Effector CD8-positive, alpha-beta T cell (primary cell): ENCODE data around the gene RNASE9.
"Not testable (repeated sequence)": the region's sequence is repeated elsewhere in the genome, so short reads cannot be mapped to it uniquely, and the experiment has no call there.

Source experiments
- DNase-seq: peaks from one replicate; lab custom pipeline; 2025; lab: John Stamatoyannopoulos, UW

The RNASE9 gene

DNA sequence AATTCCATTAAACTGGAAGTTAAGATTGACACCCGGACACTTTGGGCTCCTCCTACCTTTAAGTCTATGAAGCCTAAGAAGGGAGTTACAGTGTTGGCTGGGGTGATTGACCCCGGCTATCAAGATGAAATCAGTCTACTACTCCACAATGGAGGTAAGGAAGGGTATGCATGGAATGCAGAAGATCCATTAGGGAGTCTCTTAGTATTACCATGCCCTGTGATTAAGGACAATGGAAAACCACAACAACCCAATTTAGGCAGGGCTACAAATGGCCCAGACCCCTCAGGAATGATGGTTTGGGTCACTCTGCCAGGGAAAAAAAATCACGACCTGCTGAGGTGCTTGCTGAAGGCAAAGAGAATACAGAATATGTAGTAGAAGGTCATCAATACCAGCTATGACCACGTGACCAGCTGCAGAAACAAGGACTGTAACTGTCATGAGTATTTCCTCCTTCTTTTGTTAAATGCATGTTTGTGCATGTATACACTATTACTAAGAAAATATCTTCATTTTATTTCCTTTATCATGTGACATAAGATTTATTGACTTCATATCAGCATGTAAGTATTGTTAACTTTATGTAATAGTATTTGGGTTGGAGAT is 11.6 kb upstream of the RNASE9 start:
- DNase-seq: not testable (repeated sequence)

- DNase-seq: not testable (repeated sequence)
Observed at GRCh38 chr14:20570720-20571119, 9.9 kb upstream of the RNASE9 start.

- DNase-seq: not testable (repeated sequence)
Observed at GRCh38 chr14:20569865-20570264, 9.0 kb upstream of the RNASE9 start.

GRCh38 chr14:20569066-20569465 is 8.2 kb upstream of the RNASE9 start:
- no peak for DNase-seq

GRCh38 chr14:20568393-20568792 is 7.5 kb upstream of the RNASE9 start:
- no peak for DNase-seq

- DNase-seq: not testable (repeated sequence)
Observed at GRCh38 chr14:20567199-20567598, 6.4 kb upstream of the RNASE9 start.

- DNase-seq: no peak
Observed at GRCh38 chr14:20564501-20564997, 3.7 kb upstream of the RNASE9 start.

DNA sequence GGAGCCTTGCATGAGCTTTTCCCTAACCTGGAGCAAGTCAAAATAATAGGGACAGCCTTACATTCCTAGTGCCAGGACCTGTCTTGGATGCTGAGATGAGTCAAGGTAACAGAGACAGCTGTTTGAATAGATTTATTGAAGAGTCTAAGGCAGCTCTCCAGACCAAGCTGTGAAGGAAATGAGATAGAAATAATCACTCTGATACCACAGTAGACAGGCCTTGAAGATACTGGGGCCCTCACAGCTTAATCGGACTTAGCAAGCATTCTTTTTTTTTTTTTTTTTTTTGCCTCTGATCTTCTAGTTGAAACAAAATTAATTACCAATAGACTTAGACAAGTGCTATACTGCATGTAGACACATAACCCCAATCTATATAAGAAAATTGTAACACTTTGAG is 3.1 kb upstream of the RNASE9 start:
- DNase-seq: no peak

DNA sequence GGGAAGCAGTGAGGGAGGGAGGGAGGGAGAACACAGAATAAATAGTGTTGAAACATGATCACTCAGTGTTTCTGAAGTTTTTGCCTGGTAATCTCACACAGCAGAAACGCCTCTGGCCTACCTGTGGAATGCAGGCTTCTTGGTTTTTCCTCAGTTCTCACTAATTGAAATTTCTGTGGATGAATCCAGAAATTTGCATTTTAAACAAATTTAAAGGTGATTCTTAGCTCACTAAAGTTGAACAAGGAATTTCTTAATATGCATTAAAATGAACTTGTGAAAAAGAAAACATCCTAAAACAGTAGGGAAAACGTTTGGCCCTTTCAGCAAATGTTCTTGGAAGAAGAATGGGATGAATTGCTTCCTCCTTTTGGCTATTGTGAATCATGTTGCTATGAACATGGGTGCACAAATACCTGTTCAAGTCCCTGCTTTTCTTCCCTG is 1.4 kb downstream of the RNASE9 start:
- no peak for DNase-seq

DNA sequence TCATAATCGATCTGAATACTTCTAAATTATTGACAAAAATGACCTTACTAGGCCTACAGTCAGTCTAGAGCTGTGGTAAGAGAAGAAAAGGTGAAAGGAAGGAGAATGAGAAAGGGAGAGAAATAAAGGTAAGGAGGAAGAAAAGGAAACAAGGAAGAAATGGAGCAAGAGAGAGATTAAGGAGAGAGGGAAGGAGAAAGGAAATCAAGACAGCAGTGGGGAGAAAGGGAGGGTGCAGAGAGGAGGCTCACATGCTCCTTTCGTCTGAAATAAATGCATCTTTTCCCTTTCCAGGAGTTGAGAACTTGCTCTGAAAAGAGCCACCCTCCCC is 3.7 kb downstream of the RNASE9 start:
- DNase-seq: no peak

DNA sequence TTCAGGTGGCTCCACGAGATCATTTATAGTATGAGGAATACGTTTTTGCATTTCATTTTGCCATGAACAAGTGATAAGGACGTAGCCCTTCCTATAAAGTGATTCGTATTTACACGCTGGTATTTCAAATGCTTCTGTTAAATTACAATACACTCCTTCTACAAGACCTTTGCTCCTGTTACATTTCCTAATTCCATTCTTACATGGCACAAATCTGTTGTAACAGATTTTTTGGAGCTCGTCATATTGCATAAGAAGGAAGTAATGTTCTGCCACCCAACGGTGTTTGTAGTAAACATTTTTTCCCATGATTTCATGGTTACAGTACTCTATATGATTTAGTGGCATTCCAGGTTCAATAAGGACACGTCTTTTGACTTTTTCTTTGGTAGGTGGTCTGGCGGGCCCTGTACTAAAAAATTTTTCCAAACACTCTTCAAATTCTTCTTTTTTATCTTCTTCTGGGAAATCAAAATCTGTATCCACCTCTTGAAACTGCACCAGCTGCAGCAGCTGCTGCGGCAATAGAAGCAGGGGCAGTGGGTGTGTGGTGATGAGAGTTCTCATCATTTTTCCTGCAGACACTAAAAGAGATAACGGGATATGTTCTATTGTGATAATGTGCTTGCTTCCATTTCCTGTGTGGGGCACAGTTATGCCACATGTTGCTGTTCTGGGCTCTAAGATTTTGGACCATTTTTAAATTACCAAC is 4.2 kb downstream of the RNASE9 start:
- DNase-seq: no peak

- no peak for DNase-seq
Observed at GRCh38 chr14:20555845-20556244, 5.0 kb downstream of the RNASE9 start.

DNA sequence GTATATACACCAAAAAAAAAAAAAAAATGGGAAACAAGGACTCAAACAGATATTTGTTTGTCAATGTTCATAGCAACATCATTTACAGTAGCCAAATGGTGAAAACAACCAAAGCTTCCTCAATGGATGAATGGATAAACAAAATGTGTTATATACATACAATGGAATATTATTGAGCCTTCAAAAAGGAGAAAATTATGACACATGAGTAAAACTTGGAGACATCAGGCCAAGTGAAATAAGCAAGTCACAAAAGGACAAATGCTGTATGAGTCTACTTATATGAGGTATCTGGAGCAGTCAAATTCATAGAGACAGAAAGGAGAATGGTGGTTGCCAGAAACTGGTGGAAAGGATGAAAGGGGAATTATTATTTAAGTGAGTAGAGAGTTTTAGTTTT is 7.8 kb downstream of the RNASE9 start:
- DNase-seq: no peak

DNA sequence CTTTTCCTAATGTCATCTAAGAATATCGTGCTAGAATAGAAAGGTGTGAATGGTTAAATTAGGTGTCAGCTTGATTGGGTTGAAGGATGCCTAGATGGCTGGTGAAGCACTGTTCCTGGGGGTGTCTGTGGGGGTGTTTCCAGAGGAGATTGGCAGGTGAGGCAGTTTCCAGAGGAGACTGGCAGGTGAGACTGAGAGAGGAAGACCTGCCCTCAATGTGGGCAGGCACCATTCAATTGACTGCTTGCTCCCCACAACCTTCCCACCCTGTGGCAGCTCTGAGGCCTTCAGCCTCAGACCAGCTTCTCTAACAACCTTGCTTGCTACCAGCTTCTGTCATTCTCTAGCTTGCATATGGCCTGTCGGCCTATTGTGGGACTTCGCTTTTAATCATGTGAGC is 9.2 kb downstream of the RNASE9 start:
- DNase-seq: no peak

- DNase-seq: no peak
Observed at GRCh38 chr14:20550926-20551325, 9.9 kb downstream of the RNASE9 start.

GRCh38 chr14:20548414-20549158 is 12.3 kb downstream of the RNASE9 start:
- DNase-seq: no peak

DNA sequence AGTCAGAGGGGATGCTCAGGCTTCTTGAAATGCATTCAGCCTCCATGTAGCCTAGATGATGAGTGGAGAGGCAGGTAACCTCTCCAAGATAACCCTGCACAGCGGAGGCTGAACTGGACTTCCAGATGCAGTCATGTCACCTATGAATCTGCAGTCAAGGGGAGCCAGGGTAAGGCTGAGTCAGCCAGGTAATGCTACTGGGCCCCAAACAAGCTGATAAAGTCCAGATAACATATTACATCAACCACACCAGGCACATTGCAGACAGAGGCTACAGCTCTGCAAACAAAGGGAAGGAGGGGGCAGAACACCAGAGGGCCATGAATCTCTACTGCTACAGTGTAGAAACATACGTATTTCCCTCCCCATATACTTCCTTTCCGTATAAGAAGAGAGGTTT is 14.0 kb downstream of the RNASE9 start:
- DNase-seq: no peak

- no peak for DNase-seq
Observed at GRCh38 chr14:20539906-20540305, 20.9 kb downstream of the RNASE9 start.

GRCh38 chr14:20530771-20531571 is 29.9 kb downstream of the RNASE9 start:
- DNase-seq: peak; percentile 58

DNA sequence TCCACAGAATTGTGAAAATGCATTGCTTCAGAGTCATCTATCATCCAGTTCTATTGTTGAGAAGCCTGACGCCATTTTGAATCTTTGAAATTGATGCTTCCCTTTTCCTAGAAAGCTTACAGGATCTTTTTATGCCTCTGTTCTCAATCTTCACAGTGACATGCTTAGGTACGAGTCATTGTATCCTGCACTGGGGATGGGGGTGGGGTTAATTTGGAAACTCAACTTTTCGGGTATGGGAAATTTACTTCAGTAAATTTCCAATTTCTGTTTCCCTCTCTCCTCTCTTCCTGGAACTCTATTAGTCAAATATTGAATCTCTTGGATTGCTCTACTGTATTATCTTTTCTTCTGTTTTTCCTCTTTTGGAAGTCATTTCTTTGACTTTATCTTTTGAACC is 31.0 kb downstream of the RNASE9 start:
- DNase-seq: no peak

DNA sequence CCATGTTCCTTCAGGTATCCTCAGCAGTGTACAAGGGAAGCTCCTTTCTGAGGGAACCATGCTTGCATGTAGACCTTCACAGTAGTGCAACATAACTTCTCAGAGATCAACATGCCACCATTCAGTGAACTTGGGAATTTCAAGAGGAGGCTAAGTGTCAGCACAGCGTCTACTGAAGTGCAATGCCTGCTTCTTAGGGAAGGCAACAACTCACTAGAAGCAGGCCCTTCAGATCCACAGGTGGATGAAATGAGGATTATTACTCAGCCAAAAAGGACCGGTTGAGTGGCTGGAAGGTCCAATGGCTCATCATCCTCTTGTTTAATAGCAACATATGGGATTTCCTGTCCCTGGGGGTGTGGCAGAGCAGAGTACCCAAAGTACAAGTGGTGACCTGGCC is 36.8 kb downstream of the RNASE9 start:
- no peak for DNase-seq

GRCh38 chr14:20522332-20522731 is 38.5 kb downstream of the RNASE9 start:
- no peak for DNase-seq
